Left renal cortex interstitium (tissue), 4 donors: ENCODE results near the gene CCDC78. TPM values are rescaled to one million over a fixed set of nuclear protein-coding genes. Genes with fewer than 3 reads are reported as not detected.

Experiments
- polyA plus RNA-seq, 4 donors: library from polyadenylated mRNA; unstranded; fragments of 120-200 nt; gene quantifications; one replicate each; pipeline ENCODE4 v1.2.1, GENCODE V29; 2013; ENCODE audit not compliant: insufficient read length in 4 of 4

CCDC78 gene
- polyA plus RNA-seq, 4 donors, result 1.1 to 4.3 (median 3.4) TPM

Other genes with a start within 250 kb of the CCDC78 start
- 10 to 100 TPM; 20.0 to 40.2 (median 32.6) TPM for gene CAPN15, start 198.7 kb downstream of the CCDC78 start, polyA plus RNA-seq
- 10 to 100 TPM in 3 of 4 donors, 1 to 10 TPM in 1; 8.2 to 20.3 (median 16.6) TPM for gene PRR35, start 166.0 kb downstream of the CCDC78 start, polyA plus RNA-seq
- 10 to 100 TPM in 1 of 4 donors, 1 to 10 TPM in 3; 7.3 to 13.7 (median 8.3) TPM for gene NHLRC4, start 159.4 kb downstream of the CCDC78 start, polyA plus RNA-seq
- 10 to 100 TPM; 44.9 to 92.7 (median 76.9) TPM for gene PIGQ, start 156.5 kb downstream of the CCDC78 start, polyA plus RNA-seq
- 10 to 100 TPM; 15.4 to 32.2 (median 24.8) TPM for gene RAB40C, start 136.4 kb downstream of the CCDC78 start, polyA plus RNA-seq
- 1 to 10 TPM in 3 of 4 donors, under 1 TPM in 1; 0.83 to 3.7 (median 2.3) TPM for gene WFIKKN1, start 95.5 kb downstream of the CCDC78 start, polyA plus RNA-seq
- gene METTL26, start 90.1 kb downstream of the CCDC78 start, polyA plus RNA-seq, result 10 to 100 TPM; 40.1 to 81.6 (median 60.1) TPM
- gene MCRIP2, start 84.6 kb downstream of the CCDC78 start, polyA plus RNA-seq, result 10 to 100 TPM; 13.6 to 30.9 (median 25.1) TPM
- gene WDR90, start 77.1 kb downstream of the CCDC78 start, polyA plus RNA-seq, result 10 to 100 TPM; 23.5 to 76.1 (median 52.9) TPM
- gene RHOT2, start 58.3 kb downstream of the CCDC78 start, polyA plus RNA-seq, result 100 to 1,000 TPM in 1 of 4 donors, 10 to 100 TPM in 3; 53.4 to 131 (median 95.7) TPM
- 1 to 10 TPM; 1.1 to 3.4 (median 1.7) TPM for gene RHBDL1, start 50.8 kb downstream of the CCDC78 start, polyA plus RNA-seq
- 100 to 1,000 TPM; 110 to 187 (median 117) TPM for gene STUB1, start 46.0 kb downstream of the CCDC78 start, polyA plus RNA-seq
- 10 to 100 TPM; 55.7 to 85.7 (median 69.2) TPM for gene JMJD8, start 42.1 kb downstream of the CCDC78 start, polyA plus RNA-seq
- gene WDR24, start 36.0 kb downstream of the CCDC78 start, polyA plus RNA-seq, result 10 to 100 TPM in 3 of 4 donors, 1 to 10 TPM in 1; 9.1 to 18.3 (median 13.1) TPM
- gene FBXL16, start 20.6 kb downstream of the CCDC78 start, polyA plus RNA-seq, result 1 to 10 TPM in 2 of 4 donors, under 1 TPM in 2; 0.69 to 1.7 (median 1.2) TPM
- 10 to 100 TPM in 2 of 4 donors, 1 to 10 TPM in 2; 4.7 to 14.0 (median 11.8) TPM for gene METRN, start 11.3 kb downstream of the CCDC78 start, polyA plus RNA-seq
- 10 to 100 TPM; 11.3 to 32.8 (median 21.2) TPM for gene ANTKMT, start 5.3 kb downstream of the CCDC78 start, polyA plus RNA-seq
- 1 to 10 TPM; 1.9 to 7.7 (median 7.3) TPM for gene HAGHL, start 663 bp upstream of the CCDC78 start, polyA plus RNA-seq
- 10 to 100 TPM; 21.7 to 32.2 (median 27.6) TPM for gene CIAO3, start 14.6 kb upstream of the CCDC78 start, polyA plus RNA-seq
- gene MSLN, start 34.3 kb upstream of the CCDC78 start, polyA plus RNA-seq, result 10 to 100 TPM; 11.6 to 26.2 (median 20.2) TPM
- gene RPUSD1, start 61.9 kb upstream of the CCDC78 start, polyA plus RNA-seq, result 10 to 100 TPM in 3 of 4 donors, 1 to 10 TPM in 1; 9.7 to 18.5 (median 16.5) TPM
- 10 to 100 TPM; 16.0 to 47.6 (median 28.0) TPM for gene CHTF18, start 62.2 kb upstream of the CCDC78 start, polyA plus RNA-seq
- gene GNG13, start 74.3 kb upstream of the CCDC78 start, polyA plus RNA-seq, result under 1 TPM in 3 of 4 donors, not detected in 1; 0.17 to 0.49 (median 0.27) TPM
- 10 to 100 TPM; 14.6 to 26.5 (median 21.0) TPM for gene LMF1, start 244.5 kb upstream of the CCDC78 start, polyA plus RNA-seq